AG04449 (cell line): ENCODE results near the gene TNS3.

ENCODE experiments used
- CTCF ChIA-PET: fragments of 350-600 bp; formaldehyde crosslinking; extraction: SDS; loops from one replicate; lab custom pipeline; 2021; ENCODE audit warnings: antibody characterized with exemption; lab: Yijun Ruan, JAX
- POLR2A ChIA-PET: fragments of 400-600, 350-600 bp; formaldehyde crosslinking; extraction: SDS; loops from one replicate; lab custom pipeline; 2020; ENCODE audit warnings: antibody characterized with exemption, inconsistent platforms; lab: Yijun Ruan, JAX
- DNase-seq: peaks from one replicate; pipeline ENCODE4 v3.0.0-alpha.2; 2010; ENCODE audit warnings: low read depth, low spot score
- H3K4me3 ChIP-seq: 2 replicates; pipeline ENCODE4 v1.5.1; 2011; ENCODE audit warnings: low read depth, mild to moderate bottlenecking, control low read depth, low read length
- TF ChIP-seq, protein P1 (sequence below): IDR thresholded peaks from one replicate; pipeline ENCODE4 v1.5.1; 2011; ENCODE audit warnings: mild to moderate bottlenecking, moderate library complexity, low read length, control low read depth, inconsistent platforms; ENCODE audit not compliant: insufficient read depth; ENCODE audit errors: missing control alignments

The TNS3 gene

GRCh38 chr7:47260270-47260669 is 321.6 kb downstream of the TNS3 start:
- TF ChIP-seq, protein P1, sequence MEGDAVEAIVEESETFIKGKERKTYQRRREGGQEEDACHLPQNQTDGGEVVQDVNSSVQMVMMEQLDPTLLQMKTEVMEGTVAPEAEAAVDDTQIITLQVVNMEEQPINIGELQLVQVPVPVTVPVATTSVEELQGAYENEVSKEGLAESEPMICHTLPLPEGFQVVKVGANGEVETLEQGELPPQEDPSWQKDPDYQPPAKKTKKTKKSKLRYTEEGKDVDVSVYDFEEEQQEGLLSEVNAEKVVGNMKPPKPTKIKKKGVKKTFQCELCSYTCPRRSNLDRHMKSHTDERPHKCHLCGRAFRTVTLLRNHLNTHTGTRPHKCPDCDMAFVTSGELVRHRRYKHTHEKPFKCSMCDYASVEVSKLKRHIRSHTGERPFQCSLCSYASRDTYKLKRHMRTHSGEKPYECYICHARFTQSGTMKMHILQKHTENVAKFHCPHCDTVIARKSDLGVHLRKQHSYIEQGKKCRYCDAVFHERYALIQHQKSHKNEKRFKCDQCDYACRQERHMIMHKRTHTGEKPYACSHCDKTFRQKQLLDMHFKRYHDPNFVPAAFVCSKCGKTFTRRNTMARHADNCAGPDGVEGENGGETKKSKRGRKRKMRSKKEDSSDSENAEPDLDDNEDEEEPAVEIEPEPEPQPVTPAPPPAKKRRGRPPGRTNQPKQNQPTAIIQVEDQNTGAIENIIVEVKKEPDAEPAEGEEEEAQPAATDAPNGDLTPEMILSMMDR, result no peak
- no peak for DNase-seq
- no peak overlapping the region for H3K4me3 ChIP-seq
- ChIA-PET POLR2A (no interaction called here), CTCF (interaction anchor here (8.7 kb wide), 1 partner anchor 7 kb away, joined by 119 read pairs; no protein-coding TSS in a partner anchor)

- POLR2A ChIA-PET, result no interaction called here
These were observed 322.2 kb downstream of the TNS3 start for GRCh38 chr7:47259682-47260081.

GRCh38 chr7:47258798-47259197 is 323.1 kb downstream of the TNS3 start:
- TF ChIP-seq, protein P1, result no peak
- DNase-seq, result no peak
- ChIA-PET CTCF (interaction anchor here (1.3 to 8.7 kb wide), 4 partner anchors 8 to 176 kb away, joined by 3 to 119 read pairs (median 4); no protein-coding TSS in a partner anchor), POLR2A (no interaction called here)
- no peak overlapping the region for H3K4me3 ChIP-seq

More at GRCh38 chr7:47259682-47260081, 322.2 kb downstream of the TNS3 start:
- TF ChIP-seq, protein P1, result no peak
- no peak overlapping the region for H3K4me3 ChIP-seq
- DNase-seq, result no peak
- CTCF ChIA-PET, result interaction anchor here (1.3 to 8.7 kb wide), 2 partner anchors 7 to 10 kb away, joined by 4 to 119 read pairs; no protein-coding TSS in a partner anchor

DNA sequence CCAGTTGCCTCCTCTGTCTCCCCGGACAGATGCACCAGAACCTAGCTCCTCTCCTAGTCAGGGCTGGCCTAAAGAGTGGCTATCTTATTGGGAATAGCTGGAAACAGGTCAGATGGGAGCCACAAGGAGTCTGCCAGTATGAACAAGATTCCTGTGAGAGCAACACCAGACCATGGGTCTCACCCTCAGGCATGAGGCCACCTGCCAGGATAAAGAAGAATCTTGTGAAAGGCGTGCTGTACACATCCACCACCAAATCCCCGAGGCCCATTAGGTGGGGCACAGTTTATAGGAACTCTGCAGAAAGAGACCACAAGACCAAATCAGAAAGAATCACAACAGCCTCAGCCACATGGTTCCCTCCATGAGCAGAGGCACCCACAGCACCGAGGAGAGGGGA is 325.9 kb downstream of the TNS3 start:
- ChIA-PET CTCF (interaction anchor here (0.8 to 8.7 kb wide), 13 partner anchors 11 to 1366 kb away, joined by 3 to 119 read pairs (median 4); no protein-coding TSS in a partner anchor), POLR2A (no interaction called here)
- H3K4me3 ChIP-seq, result no peak overlapping the region
- TF ChIP-seq, protein P1, result no peak
- no peak for DNase-seq

GRCh38 chr7:47255441-47255840 is 326.5 kb downstream of the TNS3 start:
- ChIA-PET POLR2A (no interaction called here), CTCF (interaction anchor here (0.8 to 8.7 kb wide), 15 partner anchors 11 to 1365 kb away, joined by 3 to 119 read pairs (median 4); no protein-coding TSS in a partner anchor)
- TF ChIP-seq, protein P1, result no peak
- DNase-seq, result no peak
- no peak overlapping the region for H3K4me3 ChIP-seq

GRCh38 chr7:47255007-47255406 is 326.9 kb downstream of the TNS3 start:
- ChIA-PET POLR2A (no interaction called here), CTCF (interaction anchor here (0.8 to 8.7 kb wide), 13 partner anchors 10 to 1365 kb away, joined by 3 to 119 read pairs (median 4); no protein-coding TSS in a partner anchor)
- H3K4me3 ChIP-seq, result no peak overlapping the region
- no peak for DNase-seq
- TF ChIP-seq, protein P1, result no peak
